ENCODE measurements around the gene TUBA3D.
"Not testable (repeated sequence)": the region's sequence is repeated elsewhere in the genome, so short reads cannot be mapped to it uniquely, and the experiment has no call there.

TUBA3D gene

DNA sequence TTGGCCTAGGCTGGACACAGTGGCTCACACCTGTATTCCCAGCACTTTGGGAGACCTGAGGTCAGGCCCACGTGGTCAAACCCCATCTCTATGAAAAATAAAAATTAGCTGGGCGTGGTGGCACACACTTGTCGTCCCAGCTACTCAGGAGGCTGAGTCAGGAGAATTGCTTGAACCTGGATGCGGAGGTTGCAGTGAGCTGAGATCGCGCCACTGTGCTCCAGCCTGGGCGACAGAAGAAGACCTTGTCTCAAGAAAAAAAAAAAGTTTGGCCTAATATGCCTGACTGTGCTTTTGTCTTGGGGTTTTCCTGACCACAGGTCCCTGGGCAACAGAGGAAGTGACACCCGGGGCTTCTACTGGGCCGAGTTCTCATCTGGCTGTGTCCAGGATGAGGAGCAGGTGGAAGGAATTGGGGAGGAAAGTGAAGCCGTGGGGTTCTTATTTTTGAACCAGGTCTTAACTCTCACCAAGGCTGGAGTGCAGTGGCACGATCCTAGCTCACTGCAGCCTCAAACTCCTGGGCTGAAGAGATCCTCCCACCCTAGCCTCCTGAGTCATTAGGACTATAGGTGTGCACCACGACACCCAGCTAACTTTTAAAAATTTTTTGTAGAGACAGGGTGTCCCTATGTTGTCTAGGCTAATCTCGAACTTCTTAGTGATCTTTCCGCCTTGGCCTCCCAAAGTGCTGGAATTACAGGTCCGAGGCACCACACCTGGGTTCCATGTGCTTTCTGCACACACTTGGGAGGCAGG is 38.7 kb downstream of the TUBA3D start:
- DNase-seq (ENCODE audit: low read depth), result not testable (repeated sequence)

DNA sequence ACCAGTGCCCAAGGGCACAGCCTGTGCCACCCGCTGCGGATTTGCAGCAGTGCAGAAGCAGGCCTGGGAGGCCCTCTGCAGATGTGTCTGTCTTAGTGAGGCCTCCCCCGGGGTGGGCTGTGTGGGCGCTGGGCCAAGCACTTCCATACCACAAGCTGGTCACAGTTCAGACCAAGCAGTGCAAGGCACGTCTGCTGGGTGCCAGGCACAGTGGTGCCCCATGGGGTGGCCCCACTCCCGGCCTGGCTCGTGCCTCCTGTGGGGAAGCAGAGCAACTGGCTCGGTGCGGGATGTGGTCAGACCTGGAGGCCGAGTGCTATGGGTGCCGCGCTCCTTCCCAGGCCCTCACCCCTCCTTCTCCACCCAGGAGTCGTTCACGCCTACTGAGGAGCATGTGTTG is 39.3 kb downstream of the TUBA3D start:
- DNase-seq (ENCODE audit: low read depth), result not testable (repeated sequence)

- DNase-seq (ENCODE audit: low read depth), result no peak
These were observed 40.1 kb downstream of the TUBA3D start for GRCh38 chr2:131516011-131516410.

DNA sequence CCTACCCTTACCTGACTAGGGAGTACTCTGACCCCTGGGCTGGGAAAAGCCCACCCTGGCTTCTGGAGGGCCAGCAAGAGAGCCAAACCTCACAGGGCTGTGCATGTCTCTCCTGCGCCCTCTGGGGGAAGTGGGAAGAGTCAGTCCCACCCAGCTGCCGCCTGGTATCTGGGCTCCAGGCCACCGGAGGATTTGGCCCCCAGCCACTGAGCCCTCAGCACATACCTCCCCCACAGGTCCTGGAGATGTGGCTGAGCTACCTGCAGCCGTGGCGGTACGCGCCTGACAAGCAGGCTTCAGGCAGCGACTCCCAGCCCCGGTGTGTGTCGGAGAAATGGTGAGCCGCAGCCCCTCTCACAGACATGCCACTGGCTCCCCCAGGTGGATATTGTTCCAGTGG is 40.7 kb downstream of the TUBA3D start:
- peak; percentile 19 for DNase-seq (ENCODE audit: low read depth)

DNA sequence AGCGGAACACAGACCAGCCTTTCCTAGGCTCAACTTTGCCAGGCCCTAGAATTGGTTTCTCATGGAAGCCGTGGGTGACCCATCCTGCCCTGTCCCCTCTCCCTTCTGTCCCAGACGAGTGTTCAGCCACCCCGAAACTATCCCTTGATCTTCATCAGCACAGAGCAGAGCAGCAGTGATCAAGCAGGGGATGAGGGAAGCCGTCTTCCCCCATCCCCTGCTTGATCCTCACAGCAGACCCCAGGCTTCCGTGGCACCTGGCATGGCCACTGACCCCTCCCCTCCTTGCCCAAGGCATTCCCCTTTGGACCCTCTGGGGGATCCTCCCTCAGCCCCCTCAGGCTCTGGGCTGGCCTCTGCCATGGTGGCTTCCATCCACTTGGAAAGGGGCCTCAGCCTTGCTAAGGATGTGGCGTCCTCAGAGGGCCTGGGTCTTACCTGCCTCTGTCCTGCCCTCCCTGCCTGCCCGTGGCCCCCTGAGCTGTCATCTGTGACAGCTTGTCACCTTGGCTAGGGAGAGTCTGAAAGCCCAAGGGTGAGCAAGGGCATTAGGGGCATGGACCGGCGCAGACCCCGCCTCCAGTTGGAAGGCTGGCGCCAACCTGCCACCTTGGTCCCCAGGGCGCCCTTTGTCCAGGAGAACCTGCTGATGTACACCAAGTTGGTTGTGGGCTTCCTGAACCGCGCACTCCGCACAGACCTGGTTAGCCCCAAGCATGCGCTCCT is 41.4 kb downstream of the TUBA3D start:
- DNase-seq (ENCODE audit: low read depth), result no peak

- DNase-seq (ENCODE audit: low read depth), result not testable (repeated sequence)
These were observed 41.9 kb downstream of the TUBA3D start for GRCh38 chr2:131517856-131518255.

DNA sequence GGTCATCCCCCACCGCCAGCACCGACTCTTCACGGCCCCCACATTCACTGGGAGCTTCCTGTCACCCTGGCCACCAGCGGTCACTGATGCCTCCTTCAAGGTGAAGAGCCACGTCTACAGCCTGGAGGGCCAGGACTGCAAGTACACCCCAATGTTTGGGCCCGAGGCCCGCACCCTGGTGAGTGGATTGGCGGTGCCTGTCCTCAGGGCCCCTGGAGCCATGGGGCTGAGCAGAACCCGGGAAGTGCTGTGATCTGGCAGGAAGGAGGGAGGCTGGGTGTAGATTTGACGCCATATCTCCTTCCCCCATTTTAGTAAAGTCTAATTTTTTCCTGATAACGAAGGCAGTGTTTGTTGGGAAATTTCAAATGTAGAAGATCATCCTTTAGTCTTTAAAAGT is 42.6 kb downstream of the TUBA3D start:
- DNase-seq (ENCODE audit: low read depth), result not testable (repeated sequence)

GRCh38 chr2:131519466-131519865 is 43.5 kb downstream of the TUBA3D start:
- DNase-seq (ENCODE audit: low read depth), result no peak

- DNase-seq (ENCODE audit: low read depth), result not testable (repeated sequence)
These were observed 44.1 kb downstream of the TUBA3D start for GRCh38 chr2:131519871-131520470.

GRCh38 chr2:131520526-131520925 is 44.6 kb downstream of the TUBA3D start:
- no peak for DNase-seq (ENCODE audit: low read depth)

GRCh38 chr2:131521524-131521923 is 45.6 kb downstream of the TUBA3D start:
- not testable (repeated sequence) for DNase-seq (ENCODE audit: low read depth)

GRCh38 chr2:131521961-131522781 is 46.3 kb downstream of the TUBA3D start:
- DNase-seq (ENCODE audit: low read depth), result no peak

- DNase-seq (ENCODE audit: low read depth), result not testable (repeated sequence)
These were observed 49.3 kb downstream of the TUBA3D start for GRCh38 chr2:131525256-131525655.

DNA sequence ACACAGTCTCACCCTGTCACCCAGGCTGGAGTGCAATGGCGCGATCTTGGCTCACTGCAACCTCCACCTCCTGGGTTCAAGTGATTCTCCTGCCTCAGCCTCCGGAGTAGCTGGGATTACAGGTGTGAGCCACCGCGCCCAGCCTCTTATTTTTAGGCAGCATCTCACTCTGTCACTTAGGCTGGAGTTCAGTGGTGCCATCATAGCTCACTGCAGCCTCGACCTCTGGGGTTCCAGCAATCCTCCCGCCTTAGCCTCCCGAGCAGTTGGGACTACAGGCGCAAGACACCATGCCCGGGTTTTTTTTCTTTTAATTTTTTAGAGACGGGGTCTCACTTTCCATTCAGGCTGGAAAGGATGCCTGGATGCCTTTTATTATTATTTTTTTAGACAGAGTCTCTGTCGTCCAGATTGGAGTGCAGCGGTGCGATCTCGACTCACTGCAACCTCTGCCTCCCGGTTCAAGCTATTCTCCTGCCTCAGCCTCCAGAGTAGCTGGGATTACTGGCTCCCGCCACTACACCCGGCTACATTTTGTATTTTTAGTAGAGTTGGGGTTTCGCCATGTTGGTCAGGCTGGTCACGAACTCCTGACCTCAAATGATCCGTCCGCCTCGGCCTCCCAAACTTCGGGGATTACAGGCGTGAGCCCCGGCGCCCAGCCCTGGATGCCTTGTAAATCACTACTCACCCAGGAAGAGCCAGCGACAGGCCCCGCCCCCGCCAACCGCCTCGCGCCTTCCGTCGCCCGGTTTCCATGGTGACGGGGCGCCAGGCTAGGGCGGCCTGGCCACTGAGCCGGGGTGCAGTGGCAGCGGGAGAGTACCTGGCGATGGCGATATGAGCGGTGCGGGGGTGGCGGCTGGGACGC is 51.4 kb downstream of the TUBA3D start, which contains the start of gene CCDC74A:
CCDC74A (plus strand) TSS at position 758 of the 871 bp plus-strand sequence; CDS start at position 841, 83 bp downstream.
- DNase-seq (ENCODE audit: low read depth), result peak; percentile 26

DNA sequence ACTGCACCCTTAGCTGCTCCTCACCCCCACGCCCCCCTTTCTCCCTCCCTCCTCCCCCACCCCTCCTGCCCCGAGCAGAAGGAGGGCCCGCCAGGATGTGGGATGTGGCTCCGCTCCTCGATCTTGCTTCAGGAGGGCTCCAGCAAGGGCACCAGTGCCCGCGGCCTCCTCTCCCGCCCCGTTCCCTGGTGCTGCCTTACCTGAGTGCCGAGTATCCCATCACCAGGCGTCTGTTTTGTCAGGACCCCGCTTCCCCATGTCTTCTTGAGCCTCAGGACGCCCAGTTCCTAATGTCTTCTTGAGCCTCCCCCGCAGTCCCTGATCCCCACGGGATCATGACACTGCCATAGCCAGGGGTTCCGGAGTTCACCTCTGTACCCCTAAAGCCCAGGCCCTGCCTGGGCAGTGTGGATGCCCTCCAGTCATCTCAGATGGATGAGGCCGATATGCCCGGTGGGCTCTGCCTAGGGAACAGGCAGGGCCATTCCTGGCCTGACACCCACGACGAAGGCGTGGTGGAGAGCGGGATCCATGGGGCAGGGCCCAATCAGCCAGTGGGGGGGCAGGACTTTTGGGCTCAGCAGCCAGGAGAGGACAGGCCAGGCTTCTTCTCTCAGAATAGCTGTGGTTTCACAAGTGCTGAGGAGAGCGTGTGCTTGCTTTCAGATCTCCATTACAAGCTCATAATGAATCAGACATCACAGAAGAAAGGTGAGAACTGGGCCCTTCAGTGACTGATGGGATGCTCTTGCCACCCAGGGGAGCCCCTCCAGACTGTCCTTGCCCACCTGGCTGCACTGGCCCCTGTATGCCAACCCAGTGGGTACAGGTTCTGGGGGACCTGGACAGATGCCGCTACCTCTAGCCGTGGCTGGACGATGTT is 53.3 kb downstream of the TUBA3D start:
- not testable (repeated sequence) for DNase-seq (ENCODE audit: low read depth)

DNA sequence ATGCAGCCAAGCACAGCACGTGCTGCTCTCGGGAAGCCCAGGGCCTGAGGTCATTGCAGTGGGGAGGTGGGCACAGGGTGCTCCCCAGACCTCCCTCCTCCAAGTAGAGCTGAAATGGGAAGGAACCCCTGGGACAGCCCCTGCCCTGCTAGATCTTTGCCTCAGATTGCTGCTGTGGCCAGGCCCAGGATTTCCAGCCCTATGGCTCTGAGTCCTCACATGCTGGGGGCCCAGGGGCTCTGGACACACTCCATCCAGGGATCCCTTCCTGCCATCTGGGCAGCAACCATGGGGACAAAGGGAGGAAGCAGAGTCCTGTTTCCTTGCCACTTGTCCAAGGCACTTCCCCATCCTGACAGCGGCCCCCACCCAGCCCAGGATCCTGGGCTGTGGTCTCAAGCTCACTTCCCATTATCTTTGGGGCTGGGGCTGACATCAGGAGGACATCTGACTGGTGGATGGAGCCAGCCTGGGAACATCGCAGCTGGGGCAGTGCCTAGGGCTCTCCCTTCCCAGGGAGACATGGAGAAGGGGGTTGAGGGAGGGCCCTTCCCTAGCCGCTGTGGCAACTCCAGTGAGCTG is 54.0 kb downstream of the TUBA3D start:
- not testable (repeated sequence) for DNase-seq (ENCODE audit: low read depth)

GRCh38 chr2:131530626-131531344 is 54.9 kb downstream of the TUBA3D start:
- not testable (repeated sequence) for DNase-seq (ENCODE audit: low read depth)

DNA sequence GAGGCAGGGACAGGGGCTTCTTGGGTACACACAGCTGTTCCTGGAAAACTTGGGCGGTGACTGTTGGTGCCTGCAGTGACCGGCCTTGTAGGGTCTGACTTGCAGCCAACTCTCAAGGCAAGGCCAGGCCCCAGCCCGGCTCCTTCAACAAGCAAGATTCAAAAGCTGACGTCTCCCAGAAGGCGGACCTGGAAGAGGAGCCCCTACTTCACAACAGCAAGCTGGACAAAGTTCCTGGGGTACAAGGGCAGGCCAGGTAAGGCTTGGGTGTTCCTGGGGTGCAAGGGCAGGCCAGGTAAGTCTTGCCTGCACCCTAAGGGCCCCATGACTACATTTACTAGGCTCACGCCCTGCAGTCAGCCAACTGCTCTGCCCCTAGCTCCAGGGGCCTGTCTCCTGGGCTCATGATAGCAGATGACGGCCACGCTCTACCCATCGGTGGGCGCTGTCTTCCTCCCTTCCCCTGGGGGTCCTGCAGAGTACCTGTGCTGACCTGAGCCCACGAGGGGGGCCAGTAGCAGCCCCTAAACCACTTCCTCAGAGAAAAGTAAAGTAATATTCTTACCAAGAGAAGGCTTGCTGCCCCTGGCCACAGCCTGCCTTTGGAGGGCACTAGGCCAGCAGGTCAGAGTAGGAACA is 55.7 kb downstream of the TUBA3D start:
- not testable (repeated sequence) for DNase-seq (ENCODE audit: low read depth)
